Embryonic facial prominence (tissue), 1 donor: ENCODE data around the gene PRKAG1.

ENCODE experiments used
- DNase-seq: peaks from one replicate; pipeline ENCODE4 v3.0.0-alpha.2; 2016; ENCODE audit errors: extremely low spot score

PRKAG1 gene

GRCh38 chr12:49049566-49050224, 31.1 kb upstream of the PRKAG1 start:
- no peak for DNase-seq

- no peak for DNase-seq
Measured at GRCh38 chr12:49048953-49049352, 30.4 kb upstream of the PRKAG1 start.

- DNase-seq = no peak
Measured at GRCh38 chr12:49046129-49046895, 27.7 kb upstream of the PRKAG1 start.

DNA sequence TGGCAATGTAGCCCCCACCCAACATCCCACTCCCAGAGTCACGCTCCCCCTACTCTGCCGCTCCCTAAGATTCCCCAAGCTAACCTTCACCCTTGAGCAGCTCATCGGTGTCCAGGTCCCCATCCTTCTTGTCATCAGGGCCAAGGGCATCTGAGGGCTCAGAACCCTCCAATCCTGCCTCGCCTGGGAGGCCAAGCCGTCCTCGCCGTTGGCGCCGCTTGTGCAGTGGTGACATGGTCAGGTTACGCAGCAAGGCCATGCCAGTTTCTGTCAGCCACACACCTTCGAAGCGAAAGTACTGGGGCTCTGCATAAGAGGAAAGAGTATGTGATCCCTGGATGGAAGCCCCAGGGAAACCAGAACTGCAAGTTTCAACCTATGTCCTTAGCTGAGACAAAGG, 26.1 kb upstream of the PRKAG1 start:
- DNase-seq = no peak

- no peak for DNase-seq
Measured at GRCh38 chr12:49043856-49044258, 25.3 kb upstream of the PRKAG1 start.

GRCh38 chr12:49043241-49043640, 24.7 kb upstream of the PRKAG1 start:
- no peak for DNase-seq

DNA sequence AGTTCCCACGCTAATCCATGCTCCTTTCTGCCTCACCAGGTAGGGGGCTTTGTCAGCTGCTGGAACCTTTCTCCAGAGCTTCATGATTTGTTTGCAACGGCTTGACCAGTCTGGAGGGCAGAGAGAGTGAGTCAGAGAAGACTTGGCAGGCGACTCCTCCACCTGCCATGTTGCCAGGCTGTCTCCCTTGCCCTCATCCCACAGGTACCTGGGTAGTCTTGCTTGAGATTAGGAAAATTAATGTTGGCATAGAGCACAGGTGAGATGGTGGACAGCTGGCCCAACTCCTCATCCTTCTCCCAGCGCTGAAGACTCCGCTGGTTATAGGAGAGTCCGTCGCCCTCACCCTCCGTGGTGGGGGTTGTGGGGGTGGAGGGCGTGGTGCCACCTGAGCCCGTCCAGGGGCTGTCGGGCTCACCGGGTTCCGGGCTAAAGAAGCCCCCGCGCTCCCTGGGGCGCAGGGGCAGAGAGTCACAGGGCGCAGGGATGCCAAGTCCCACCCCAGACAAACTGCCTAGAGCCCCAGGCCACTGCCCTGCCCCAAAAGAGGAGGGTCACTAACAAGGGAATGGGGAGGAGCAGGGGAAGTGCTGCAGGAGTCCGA, 23.4 kb upstream of the PRKAG1 start:
- DNase-seq = no peak

DNA sequence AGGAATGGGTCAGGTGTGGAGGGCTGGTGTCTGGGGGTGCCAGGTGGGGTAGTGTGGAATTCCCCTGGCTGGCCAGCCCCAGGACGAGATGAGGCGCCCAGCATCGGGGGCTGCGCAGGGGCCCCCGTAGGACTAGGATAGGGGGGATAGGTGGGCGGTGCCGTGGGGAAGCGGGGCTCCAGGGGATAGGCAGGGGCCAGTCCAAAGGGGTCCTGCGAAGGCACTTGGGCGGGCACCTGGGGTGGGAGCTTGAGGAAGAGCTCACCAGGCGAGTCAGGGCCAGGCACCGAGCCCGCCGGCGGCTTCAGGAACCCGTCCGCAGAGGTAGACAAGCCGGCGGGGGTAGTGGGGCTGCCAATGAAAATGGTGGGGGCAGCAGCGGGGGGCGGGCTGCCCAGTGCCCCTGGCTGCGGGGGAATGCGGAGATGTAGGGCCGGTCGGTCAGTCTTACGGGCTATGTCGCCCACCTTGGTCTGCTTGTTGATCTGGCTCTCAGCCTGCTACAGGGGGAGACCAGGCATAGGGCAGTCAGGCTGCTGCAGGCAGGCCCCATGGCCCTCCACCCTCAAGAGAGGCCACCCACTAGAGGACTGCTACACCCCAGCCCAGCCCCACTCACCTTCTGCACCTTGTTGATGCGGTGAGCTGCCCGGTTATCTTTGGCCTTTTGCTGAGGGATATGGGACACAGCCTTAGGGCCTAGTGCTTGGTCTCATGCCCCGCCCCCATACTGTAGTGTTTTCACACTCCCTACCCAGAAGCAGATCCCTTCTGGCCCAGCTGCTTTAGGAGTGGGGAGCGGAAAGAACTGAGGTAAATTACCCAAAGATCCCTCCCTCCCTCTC, 22.7 kb upstream of the PRKAG1 start:
- DNase-seq = no peak

DNA sequence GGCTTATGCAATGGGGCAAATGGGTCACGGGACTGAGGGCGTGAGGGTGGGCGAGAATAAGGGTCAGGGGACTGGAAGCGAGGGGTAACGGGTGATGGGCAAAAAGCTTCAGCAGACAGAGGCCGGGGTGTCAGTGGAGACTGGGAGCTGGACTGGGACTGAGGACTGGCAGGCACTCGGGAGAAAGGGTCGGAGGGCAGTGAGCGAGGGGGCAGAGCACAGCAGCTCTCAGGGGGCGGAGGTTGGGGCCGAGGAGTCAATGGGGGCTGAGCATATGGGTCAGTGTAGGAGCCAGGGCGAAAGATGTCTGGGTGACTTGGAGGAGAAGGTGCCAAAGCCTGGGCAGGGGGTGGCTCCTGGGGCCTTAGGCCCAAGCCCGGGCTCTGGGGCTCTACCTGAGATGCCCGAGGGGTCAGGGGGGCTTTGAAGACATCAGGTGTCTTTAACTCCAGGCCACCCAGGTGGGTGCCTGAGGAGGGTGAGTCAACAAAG, 21.8 kb upstream of the PRKAG1 start:
- no peak for DNase-seq

DNA sequence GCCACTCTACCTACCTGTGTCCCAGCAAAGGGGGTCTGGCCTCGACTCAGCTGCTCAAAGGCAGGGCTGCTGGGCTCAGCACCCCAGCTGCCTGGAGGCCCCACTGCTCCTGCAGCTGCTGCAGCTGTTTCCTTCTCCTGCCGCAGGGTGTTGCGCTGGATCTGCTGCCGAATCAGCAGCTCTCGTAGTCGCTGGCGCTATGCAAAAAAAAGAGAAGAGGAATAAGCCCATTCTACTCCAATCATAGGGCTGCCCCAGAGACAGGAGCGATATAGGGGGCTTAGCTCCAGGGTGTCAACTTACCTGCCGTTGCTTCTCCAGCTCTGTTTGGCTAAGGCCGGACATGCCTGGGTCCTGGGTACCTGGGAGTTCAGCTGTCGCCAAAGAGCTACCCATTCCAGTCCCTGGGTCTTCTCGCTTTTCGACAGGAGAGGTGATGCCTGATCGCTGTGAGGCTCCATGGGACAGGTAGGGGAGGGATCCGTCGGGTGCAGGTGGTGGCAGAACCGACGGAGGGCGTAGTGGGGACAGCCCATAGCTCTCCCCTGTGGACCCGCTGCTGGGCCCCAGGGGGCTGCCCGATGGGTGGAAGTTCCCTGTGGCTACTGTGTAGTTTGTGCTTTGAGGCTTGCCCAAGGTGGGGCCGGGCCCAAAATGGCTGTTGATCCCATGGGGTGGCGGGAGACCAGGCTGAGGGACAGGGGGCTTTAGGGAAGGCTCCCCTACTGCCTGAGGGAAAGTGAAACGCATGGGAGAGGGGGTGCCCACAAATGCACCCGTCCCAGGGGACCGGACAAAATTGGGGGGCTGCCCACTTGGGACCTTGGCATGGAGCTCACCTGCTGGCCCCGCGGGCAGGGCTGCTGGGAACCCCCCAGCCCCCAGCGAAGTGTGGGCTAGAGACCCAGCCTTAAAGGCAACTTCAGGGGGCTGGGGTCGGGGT, 21.1 kb upstream of the PRKAG1 start:
- no peak for DNase-seq

DNA sequence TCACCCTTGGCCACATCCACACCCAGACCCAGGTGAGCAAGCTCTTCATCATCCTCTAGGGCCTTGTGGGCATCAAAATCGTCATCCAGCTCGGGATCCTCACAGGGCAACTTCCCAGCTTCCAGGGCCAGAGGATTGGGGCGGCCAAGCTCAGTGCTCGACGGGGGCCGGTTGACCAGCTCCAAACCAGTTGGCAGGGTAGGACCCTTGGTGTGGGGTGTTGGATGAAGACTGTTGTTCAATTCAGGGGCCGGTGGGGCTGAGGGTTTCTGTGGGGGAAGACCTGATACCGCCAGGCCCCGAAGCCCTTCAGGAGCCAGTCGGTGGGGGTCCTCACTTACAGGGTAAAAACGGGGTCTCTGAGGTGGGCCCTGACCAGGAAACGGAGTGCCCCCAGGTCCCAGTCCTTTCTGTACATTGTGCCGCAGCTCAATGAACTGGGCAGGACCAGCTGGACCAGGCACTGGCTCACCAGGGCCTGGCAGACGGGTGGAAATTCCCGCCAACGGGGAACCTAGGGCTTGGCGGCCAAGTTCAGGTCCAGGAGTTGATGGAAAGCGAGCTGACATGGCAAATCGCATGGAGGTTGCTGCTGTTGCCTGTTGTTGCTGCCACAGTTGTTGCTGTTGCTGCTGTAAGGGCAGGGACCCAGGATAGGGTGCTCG, 19.8 kb upstream of the PRKAG1 start:
- DNase-seq = no peak

GRCh38 chr12:49037947-49038237, 19.3 kb upstream of the PRKAG1 start:
- no peak for DNase-seq

GRCh38 chr12:49037111-49037946, 18.8 kb upstream of the PRKAG1 start:
- no peak for DNase-seq

DNA sequence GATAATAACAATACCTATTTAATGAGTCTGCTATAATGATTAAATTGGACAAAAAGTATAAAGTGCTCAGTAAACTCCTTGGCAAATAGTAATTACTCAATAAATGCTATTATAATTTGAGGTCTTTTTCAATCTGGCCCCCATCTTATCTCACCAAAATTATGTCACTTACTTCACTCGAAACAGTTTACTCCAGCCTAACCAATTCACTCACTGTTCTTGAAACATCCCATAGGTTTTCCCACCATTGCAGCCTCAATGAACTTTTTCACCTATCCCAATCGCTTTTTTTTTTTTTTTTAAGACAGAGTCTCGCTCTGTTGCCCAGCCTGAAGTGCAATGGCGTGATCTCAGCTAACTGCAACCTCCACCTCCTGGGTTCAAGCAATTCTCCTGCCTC, 17.5 kb upstream of the PRKAG1 start:
- no peak for DNase-seq

DNA sequence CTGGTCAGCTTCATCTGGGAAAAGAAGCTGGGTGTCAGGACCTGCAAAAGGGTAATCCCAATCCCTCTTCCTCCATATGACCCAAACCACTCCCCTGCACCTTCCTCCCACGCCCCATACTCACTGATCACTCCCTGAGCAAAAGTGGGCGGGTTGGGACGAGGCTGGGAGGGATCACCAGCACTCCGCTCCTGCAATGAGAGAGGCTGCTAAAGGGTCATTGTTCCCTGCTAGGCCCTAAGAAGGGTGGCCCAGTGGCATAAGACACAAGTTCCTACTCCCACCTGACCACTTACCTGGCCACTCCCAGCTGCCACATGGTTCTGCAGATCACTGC, 15.7 kb upstream of the PRKAG1 start:
- DNase-seq = no peak

- no peak for DNase-seq
Measured at GRCh38 chr12:49033611-49034285, 15.2 kb upstream of the PRKAG1 start.

- no peak for DNase-seq
Measured at GRCh38 chr12:49032679-49033447, 14.3 kb upstream of the PRKAG1 start.

DNA sequence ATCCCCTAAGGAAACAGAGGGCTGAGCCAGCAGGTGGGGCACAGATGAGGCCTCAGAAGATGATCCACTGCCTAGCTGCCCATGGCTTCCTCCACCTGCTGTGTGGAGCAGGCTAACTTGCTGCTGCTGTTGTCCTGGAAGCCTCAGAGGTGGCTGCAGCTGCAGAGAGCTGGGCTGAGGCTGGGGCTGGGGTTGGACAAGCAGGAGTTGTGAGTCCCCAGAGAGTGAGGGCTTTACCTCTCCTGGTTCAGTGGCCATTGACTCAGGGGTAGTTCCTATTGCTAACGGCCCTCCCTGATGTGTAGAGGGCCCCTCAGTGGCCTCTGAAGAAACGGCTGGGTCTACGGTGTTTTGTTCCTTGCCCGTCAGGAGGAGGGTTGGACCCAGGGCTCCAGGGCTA, 13.7 kb upstream of the PRKAG1 start:
- DNase-seq = no peak
